Upper lobe of right lung (tissue), 1 donor: Measurements from ENCODE around the gene SNTN. TPM values are rescaled to one million over a fixed set of nuclear protein-coding genes. Genes with fewer than 3 reads are reported as not detected.

Source experiments
- ATAC-seq: fragments of 200-7000 bp; cut with Tn5 transposase; one replicate; pipeline ENCODE4 v1.9.1; 2020; ENCODE audit warnings: mild to moderate bottlenecking, moderate library complexity
- DNase-seq: peaks from one replicate; pipeline ENCODE4 v3.0.0-alpha.2; 2020
- H3K27ac ChIP-seq: fragments of 200-600 bp; one replicate; pipeline ENCODE4 v1.8.0; 2022
- H3K27me3 ChIP-seq: fragments of 200-600 bp; one replicate; pipeline ENCODE4 v1.8.0; 2022; ENCODE audit warnings: mild to moderate bottlenecking
- H3K36me3 ChIP-seq: fragments of 200-600 bp; one replicate; pipeline ENCODE4 v1.8.0; 2022
- H3K4me1 ChIP-seq: fragments of 200-600 bp; one replicate; pipeline ENCODE4 v1.8.0; 2022
- H3K4me3 ChIP-seq: fragments of 200-600 bp; one replicate; pipeline ENCODE4 v1.8.0; 2022; ENCODE audit warnings: mild to moderate bottlenecking
- H3K9me3 ChIP-seq: fragments of 200-600 bp; one replicate; pipeline ENCODE4 v1.8.0; 2022
- intact Hi-C: fragments of 100-400 bp; cut with DNase I; formaldehyde crosslinking; loops from one replicate; pipeline ENCODE4 v1.11.0; 2022
- long read RNA-seq: library from polyadenylated mRNA; unstranded; transcript quantifications from one replicate; pipeline ENCODE4 v2.0.0, GENCODE V29; 2021
- total RNA-seq: library from RNA; stranded (reverse); fragmentation: NEBNext Ultra II Directional; extraction: Animal tissue kit (Norgen Biotek cat#: 25700); gene quantifications from one replicate; pipeline ENCODE4 v1.2.1, GENCODE V29; 2021
- TF ChIP-seq, protein P1 (sequence below): fragments of 200-600 bp; IDR thresholded peaks from one replicate; pipeline ENCODE4 v1.8.0; 2022; ENCODE audit warnings: antibody characterized with exemption
- donor health status: DM: no; HTN: yes; CAD: no; lungs with severe emphysema.

Gene SNTN
- total RNA-seq = not detected
- long read RNA-seq = 0 reads

DNA sequence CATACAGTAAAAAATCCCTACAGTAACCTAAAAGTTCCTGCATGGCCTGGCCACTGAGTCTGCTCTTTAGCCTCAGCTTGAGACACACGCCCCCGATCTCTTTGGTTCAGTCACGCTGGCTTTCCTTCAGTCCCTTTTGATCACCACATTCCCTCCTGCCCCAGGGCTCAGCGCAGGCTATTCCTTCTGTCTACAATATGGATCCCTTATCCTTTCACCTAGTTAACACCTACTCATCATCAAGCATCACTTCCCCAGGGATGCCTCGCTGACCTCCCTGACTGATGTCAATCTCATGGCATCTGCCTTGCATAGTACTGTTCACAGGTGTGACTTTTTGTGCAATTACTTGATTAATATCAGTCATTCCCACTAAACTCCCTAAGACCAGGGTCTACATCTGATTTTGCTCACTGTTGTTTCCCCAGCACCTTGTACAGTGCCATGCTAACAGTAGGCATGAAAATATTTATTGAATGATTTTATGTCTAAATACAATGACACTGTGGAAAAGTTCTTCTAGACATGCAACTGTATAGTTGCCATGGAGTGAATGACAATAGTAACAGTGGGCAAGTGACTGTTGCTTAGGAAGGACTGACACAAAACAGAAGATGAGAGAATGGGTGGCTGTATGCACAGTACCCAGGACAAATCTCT, at the start of gene SNTN:
SNTN (plus strand) TSS at position 610 of the 660 bp plus-strand sequence; CDS start at position 623, 13 bp downstream.
- intact Hi-C loops = no loop called here
- Histone ChIP-seq H3K9me3 (no peaks in the 10 kb centered on the region), H3K4me3 (no peak within 1 kb of the TSS), H3K27ac (no peak within 1 kb of the TSS), H3K4me1 (no peaks in the 10 kb centered on the region), H3K27me3 (no peaks in the 10 kb centered on the region), H3K36me3 (no peaks in the 10 kb centered on the region)
- DNase-seq = no peak
- TF ChIP-seq, protein P1, sequence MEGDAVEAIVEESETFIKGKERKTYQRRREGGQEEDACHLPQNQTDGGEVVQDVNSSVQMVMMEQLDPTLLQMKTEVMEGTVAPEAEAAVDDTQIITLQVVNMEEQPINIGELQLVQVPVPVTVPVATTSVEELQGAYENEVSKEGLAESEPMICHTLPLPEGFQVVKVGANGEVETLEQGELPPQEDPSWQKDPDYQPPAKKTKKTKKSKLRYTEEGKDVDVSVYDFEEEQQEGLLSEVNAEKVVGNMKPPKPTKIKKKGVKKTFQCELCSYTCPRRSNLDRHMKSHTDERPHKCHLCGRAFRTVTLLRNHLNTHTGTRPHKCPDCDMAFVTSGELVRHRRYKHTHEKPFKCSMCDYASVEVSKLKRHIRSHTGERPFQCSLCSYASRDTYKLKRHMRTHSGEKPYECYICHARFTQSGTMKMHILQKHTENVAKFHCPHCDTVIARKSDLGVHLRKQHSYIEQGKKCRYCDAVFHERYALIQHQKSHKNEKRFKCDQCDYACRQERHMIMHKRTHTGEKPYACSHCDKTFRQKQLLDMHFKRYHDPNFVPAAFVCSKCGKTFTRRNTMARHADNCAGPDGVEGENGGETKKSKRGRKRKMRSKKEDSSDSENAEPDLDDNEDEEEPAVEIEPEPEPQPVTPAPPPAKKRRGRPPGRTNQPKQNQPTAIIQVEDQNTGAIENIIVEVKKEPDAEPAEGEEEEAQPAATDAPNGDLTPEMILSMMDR = no peak
- no peak for ATAC-seq

DNA sequence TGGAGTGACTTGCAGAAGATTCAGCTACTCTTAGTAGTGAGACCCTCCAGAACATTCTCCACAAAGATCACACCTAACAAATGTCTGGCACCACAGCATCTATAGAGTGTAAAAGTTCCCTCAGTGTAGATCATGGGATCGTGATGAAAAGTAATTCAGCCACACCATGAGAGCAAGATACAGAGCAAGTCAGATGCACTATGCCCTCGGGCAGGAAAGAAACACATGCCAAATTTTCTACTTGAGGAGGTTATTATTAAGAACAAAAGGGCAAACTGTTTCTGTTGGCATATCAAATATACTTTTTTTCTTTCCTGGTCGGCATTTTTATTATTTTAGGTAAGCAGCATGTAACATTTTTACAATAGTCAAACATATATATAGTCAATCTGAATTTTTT, 44.8 kb upstream of the SNTN start:
- Histone ChIP-seq H3K27me3 (no peaks in the 10 kb centered on the region), H3K36me3 (no peaks in the 10 kb centered on the region), H3K4me1 (no peaks in the 10 kb centered on the region), H3K27ac (no peak overlapping the region), H3K9me3 (no peaks in the 10 kb centered on the region), H3K4me3 (no peak overlapping the region)
- ATAC-seq (no peak), DNase-seq (no peak)
- intact Hi-C loops = no loop called here
- TF ChIP-seq, protein P1 = no peak

DNA sequence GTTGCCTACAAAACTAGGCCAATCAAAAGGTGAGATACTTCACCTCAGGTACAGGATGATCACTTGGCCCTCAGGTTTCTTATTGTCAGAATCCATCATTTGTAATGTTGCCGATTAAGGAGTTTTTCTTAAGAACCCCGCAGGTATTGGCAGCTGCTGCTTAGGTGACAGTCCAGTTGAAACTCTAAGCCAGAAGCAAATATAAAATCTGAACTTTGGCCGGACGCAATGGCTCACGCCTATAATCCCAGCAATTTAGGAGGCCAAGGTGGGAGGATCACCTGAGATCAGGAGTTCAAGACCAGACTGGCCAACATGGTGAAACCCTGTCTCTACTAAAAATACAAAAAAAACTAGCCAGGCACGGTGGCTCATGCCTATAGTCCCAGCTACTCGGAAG, 43.1 kb upstream of the SNTN start:
- DNase-seq (no peak), ATAC-seq (no peak)
- TF ChIP-seq, protein P1 = no peak
- H3K27me3 ChIP-seq = no peaks in the 10 kb centered on the region
- no peak overlapping the region for H3K4me3 ChIP-seq
- H3K9me3 ChIP-seq = no peaks in the 10 kb centered on the region
- no peaks in the 10 kb centered on the region for H3K36me3 ChIP-seq
- no peaks in the 10 kb centered on the region for H3K4me1 ChIP-seq
- intact Hi-C loops = no loop called here
- H3K27ac ChIP-seq = no peak overlapping the region

DNA sequence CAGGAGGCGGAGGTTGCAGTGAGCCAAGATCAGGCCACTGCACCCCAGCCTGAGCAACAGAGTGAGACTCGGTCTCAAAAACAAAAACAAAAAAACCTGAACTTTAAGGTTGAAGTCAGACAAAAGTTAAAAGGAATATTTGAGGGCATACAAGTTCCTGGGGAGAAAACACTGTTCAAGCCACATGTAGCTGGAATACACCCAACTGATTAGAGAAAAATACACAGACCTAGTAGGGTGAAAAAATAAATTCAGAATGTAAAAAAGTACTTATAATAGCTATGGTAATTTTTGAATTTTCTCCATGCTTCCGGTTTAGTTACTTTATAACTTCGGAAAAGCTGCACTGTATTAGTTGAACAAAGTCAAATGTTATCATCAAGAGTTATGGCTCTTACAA, 42.6 kb upstream of the SNTN start:
- H3K4me3 ChIP-seq = no peak overlapping the region
- no peaks in the 10 kb centered on the region for H3K9me3 ChIP-seq
- H3K27ac ChIP-seq = no peak overlapping the region
- intact Hi-C loops = no loop called here
- no peaks in the 10 kb centered on the region for H3K4me1 ChIP-seq
- H3K36me3 ChIP-seq = no peaks in the 10 kb centered on the region
- DNase-seq (no peak), ATAC-seq (no peak)
- H3K27me3 ChIP-seq = no peaks in the 10 kb centered on the region
- TF ChIP-seq, protein P1 = no peak

DNA sequence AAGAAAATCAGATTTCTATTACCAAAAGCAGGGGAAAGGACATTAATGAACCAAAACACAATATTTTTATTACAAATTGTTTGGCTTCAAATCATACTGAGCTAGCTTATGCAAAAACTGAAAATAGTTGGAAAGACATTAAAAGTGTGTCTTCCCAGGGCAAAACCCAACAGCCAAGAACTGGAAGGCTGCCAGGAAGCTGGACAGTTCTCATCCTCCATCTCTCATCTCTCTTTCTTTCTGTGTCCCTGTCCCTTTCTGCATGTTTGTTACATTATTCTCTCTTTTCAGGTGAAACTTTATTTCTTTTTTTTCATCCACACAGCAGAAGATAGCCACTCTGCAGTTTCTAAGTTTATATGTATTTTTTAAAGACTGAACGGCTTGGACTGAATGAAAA, 41.1 kb upstream of the SNTN start:
- DNase-seq (no peak), ATAC-seq (no peak)
- Histone ChIP-seq H3K4me3 (no peak overlapping the region), H3K4me1 (no peaks in the 10 kb centered on the region), H3K27me3 (no peaks in the 10 kb centered on the region), H3K36me3 (no peaks in the 10 kb centered on the region), H3K9me3 (no peaks in the 10 kb centered on the region), H3K27ac (no peak overlapping the region)
- TF ChIP-seq, protein P1 = no peak
- intact Hi-C loops = no loop called here

DNA sequence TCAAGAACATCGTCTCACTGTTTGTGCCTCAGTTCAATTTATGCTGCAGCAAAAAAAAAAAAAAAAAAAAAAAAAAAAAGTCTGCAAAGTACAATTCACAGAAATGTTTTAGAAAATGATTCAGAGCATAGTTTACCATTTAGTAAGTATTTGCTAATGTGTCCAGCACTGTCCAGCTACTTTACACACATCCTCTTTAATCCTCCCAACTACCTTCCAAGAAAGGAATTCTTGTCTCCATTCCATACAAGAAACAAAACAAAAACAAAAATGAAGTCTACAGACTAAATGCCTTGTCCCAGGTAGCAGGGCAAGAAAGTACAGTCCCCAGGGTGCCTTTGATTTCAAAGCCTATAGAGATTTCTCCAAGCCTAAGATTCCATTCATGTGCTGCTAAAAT, 38.9 kb upstream of the SNTN start:
- Histone ChIP-seq H3K36me3 (no peaks in the 10 kb centered on the region), H3K4me1 (no peaks in the 10 kb centered on the region), H3K9me3 (no peaks in the 10 kb centered on the region), H3K27ac (no peak overlapping the region), H3K4me3 (no peak overlapping the region), H3K27me3 (no peaks in the 10 kb centered on the region)
- no peak for ATAC-seq
- TF ChIP-seq, protein P1 = no peak
- intact Hi-C loops = no loop called here
- no peak for DNase-seq
